Measurements from ENCODE around the gene TMEM247.

DNA sequence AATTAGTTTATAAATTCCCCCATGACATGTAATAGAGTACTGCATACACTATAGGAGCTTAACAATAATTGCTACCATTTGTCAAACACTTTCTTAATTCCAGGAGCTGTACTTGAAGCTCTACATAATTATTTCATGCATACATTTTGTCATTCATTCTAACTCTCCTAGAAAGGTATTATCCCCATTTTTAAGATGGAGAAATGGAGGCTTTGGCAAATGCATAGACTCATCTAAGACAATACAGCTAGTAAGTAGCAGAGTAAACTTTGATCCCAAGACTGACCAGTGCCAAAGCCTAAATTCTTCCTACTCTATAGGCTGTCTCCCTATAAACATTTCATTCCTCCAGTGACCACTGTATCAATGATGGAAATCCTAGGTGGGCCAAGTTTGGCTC lies 42.6 kb upstream of the TMEM247 start:
- no peak for TF ChIP-seq GABPA (IDR thresholded peaks at IDR 0.05 in 1 of 2, conservative IDR thresholded peaks at IDR 0.05 in 1 of 2)
- no peak for TF ChIP-seq TAF1 (conservative IDR thresholded peaks at IDR 0.05)
- TF ChIP-seq YY1 (IDR thresholded peaks at IDR 0.05), result no peak
- TF ChIP-seq, protein P1, sequence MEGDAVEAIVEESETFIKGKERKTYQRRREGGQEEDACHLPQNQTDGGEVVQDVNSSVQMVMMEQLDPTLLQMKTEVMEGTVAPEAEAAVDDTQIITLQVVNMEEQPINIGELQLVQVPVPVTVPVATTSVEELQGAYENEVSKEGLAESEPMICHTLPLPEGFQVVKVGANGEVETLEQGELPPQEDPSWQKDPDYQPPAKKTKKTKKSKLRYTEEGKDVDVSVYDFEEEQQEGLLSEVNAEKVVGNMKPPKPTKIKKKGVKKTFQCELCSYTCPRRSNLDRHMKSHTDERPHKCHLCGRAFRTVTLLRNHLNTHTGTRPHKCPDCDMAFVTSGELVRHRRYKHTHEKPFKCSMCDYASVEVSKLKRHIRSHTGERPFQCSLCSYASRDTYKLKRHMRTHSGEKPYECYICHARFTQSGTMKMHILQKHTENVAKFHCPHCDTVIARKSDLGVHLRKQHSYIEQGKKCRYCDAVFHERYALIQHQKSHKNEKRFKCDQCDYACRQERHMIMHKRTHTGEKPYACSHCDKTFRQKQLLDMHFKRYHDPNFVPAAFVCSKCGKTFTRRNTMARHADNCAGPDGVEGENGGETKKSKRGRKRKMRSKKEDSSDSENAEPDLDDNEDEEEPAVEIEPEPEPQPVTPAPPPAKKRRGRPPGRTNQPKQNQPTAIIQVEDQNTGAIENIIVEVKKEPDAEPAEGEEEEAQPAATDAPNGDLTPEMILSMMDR (IDR thresholded peaks at IDR 0.05; ENCODE audit: low read depth, low read length, missing input control), result no peak
- TF ChIP-seq, protein P2, sequence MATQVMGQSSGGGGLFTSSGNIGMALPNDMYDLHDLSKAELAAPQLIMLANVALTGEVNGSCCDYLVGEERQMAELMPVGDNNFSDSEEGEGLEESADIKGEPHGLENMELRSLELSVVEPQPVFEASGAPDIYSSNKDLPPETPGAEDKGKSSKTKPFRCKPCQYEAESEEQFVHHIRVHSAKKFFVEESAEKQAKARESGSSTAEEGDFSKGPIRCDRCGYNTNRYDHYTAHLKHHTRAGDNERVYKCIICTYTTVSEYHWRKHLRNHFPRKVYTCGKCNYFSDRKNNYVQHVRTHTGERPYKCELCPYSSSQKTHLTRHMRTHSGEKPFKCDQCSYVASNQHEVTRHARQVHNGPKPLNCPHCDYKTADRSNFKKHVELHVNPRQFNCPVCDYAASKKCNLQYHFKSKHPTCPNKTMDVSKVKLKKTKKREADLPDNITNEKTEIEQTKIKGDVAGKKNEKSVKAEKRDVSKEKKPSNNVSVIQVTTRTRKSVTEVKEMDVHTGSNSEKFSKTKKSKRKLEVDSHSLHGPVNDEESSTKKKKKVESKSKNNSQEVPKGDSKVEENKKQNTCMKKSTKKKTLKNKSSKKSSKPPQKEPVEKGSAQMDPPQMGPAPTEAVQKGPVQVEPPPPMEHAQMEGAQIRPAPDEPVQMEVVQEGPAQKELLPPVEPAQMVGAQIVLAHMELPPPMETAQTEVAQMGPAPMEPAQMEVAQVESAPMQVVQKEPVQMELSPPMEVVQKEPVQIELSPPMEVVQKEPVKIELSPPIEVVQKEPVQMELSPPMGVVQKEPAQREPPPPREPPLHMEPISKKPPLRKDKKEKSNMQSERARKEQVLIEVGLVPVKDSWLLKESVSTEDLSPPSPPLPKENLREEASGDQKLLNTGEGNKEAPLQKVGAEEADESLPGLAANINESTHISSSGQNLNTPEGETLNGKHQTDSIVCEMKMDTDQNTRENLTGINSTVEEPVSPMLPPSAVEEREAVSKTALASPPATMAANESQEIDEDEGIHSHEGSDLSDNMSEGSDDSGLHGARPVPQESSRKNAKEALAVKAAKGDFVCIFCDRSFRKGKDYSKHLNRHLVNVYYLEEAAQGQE (IDR thresholded peaks at IDR 0.05), result no peak
- no peak for TF ChIP-seq JUND (IDR thresholded peaks at IDR 0.05)
